HepG2 (cell line): ENCODE results near the gene FIBP. TPM values are rescaled to one million over a fixed set of nuclear protein-coding genes. Genes with fewer than 3 reads are reported as not detected.

Source experiments
- AGO2 ChIP-seq: fragments of 200-400 bp; formaldehyde crosslinking; optimal IDR thresholded peaks from 2 replicates; pipeline ENCODE3; 2017; ENCODE audit warnings: mild to moderate bottlenecking, low read depth, low read length, moderate library complexity
- AKAP8 ChIP-seq: sonication (generic); formaldehyde crosslinking; IDR thresholded peaks from 2 replicates; pipeline ENCODE4 v1.5.1; 2020; ENCODE audit warnings: mild to moderate bottlenecking, missing genetic modification reagents
- DNMT1 ChIP-seq: sonication (generic); formaldehyde crosslinking; IDR thresholded peaks from 2 replicates; pipeline ENCODE4 v1.5.1; 2020; ENCODE audit warnings: mild to moderate bottlenecking, missing genetic modification reagents
- DNMT3B ChIP-seq: conservative IDR thresholded peaks from 2 replicates; pipeline ENCODE4 v1.6.1; 2016; ENCODE audit warnings: missing biosample characterization, control low read depth
- HMG20A ChIP-seq: IDR thresholded peaks from 2 replicates; pipeline ENCODE4 v1.6.1; 2016; ENCODE audit warnings: borderline replicate concordance
- JUND ChIP-seq: sonication (generic); formaldehyde crosslinking; IDR thresholded peaks from 2 replicates; pipeline ENCODE4 v1.8.0; 2022; ENCODE audit warnings: mild to moderate bottlenecking, missing genetic modification reagents
- KLF6 ChIP-seq: IDR thresholded peaks from 2 replicates; pipeline ENCODE4 v1.8.0; 2016; ENCODE audit warnings: missing biosample characterization, missing genetic modification reagents
- MTA3 ChIP-seq: sonication (generic); formaldehyde crosslinking; IDR thresholded peaks from 2 replicates; pipeline ENCODE4 v1.4.0; 2020; ENCODE audit warnings: missing genetic modification reagents
- POLR2G ChIP-seq: fragments of 200-400 bp; formaldehyde crosslinking; IDR thresholded peaks from 2 replicates; pipeline ENCODE4 v1.6.1; 2018; ENCODE audit warnings: mild to moderate bottlenecking, low read depth, low read length, moderate library complexity
- RCOR2 ChIP-seq: IDR thresholded peaks from 2 replicates; pipeline ENCODE4 v1.6.1; 2016; ENCODE audit warnings: missing biosample characterization, missing genetic modification reagents
- SKI ChIP-seq: fragments of 450-650 bp; IDR thresholded peaks from one replicate; pipeline ENCODE4 v1.6.1; 2018; ENCODE audit warnings: mild to moderate bottlenecking; ENCODE audit not compliant: partially characterized antibody
- TBP ChIP-seq: sonication (generic); formaldehyde crosslinking; IDR thresholded peaks from 2 replicates; pipeline ENCODE4 v1.5.0; 2020; ENCODE audit warnings: missing genetic modification reagents
- TBX3 ChIP-seq: fragments of 450-650 bp; IDR thresholded peaks from 2 replicates; pipeline ENCODE4 v1.6.1; 2017; ENCODE audit warnings: antibody characterized with exemption, mild to moderate bottlenecking, inconsistent platforms, borderline replicate concordance
- ZFP91 ChIP-seq: sonication (generic); formaldehyde crosslinking; IDR thresholded peaks from 2 replicates; pipeline ENCODE4 v1.9.0; 2022; ENCODE audit warnings: missing genetic modification reagents, mild to moderate bottlenecking, borderline replicate concordance
- ZNF350 ChIP-seq: sonication (generic); formaldehyde crosslinking; IDR thresholded peaks from 2 replicates; pipeline ENCODE4 v1.4.0; 2020; ENCODE audit warnings: mild to moderate bottlenecking, low read depth, missing genetic modification reagents, borderline replicate concordance
- ZNF432 ChIP-seq: sonication (generic); formaldehyde crosslinking; IDR thresholded peaks from 2 replicates; pipeline ENCODE4 v1.5.0; 2020; ENCODE audit warnings: missing genetic modification reagents, mild to moderate bottlenecking, borderline replicate concordance
- ZNF672 ChIP-seq: sonication (generic); formaldehyde crosslinking; IDR thresholded peaks from 2 replicates; pipeline ENCODE4 v1.8.1; 2022; ENCODE audit warnings: missing genetic modification reagents
- polyA plus RNA-seq, 8 experiments: library from polyadenylated mRNA; depleted of rRNA in 3 of 8; stranded (reverse) in 7 of 8; unstranded in 1 of 8; fragments of >200 nt; fragmentation: Illumina TruSeq in 4 of 8; extraction: Trizol in 4 of 8; gene quantifications; 2 replicates each; pipeline versions ENCODE4 v1.2.1 to v1.2.3, GENCODE V29; 2011 to 2016; ENCODE audit warnings: low read depth in 4 of 8, missing spikeins in 1 of 8, mixed read lengths in 1 of 8; ENCODE audit not compliant: insufficient read depth in 1 of 8
- total RNA-seq, 5 experiments: library from RNA; depleted of rRNA; stranded (reverse); fragments of >200 nt; fragmentation: Illumina TruSeq; extraction: Trizol; gene quantifications; 2 replicates each; pipeline ENCODE4 v1.2.3, GENCODE V29; 2016; ENCODE audit warnings: low read depth in 1 of 5
- TF ChIP-seq, protein P1 (sequence below): sonication (generic); formaldehyde crosslinking; IDR thresholded peaks from 2 replicates; pipeline ENCODE4 v1.5.0; 2020; ENCODE audit warnings: mild to moderate bottlenecking, missing genetic modification reagents, borderline replicate concordance
- TF ChIP-seq, protein P2 (sequence below), 2 experiments: sonication (generic) in 1 of 2; formaldehyde crosslinking in 1 of 2; IDR thresholded peaks; 2 replicates each; pipeline versions ENCODE4 v1.6.1 to v1.9.0; 2014 to 2022; ENCODE audit warnings: antibody characterized with exemption in 1 of 2, borderline replicate concordance in 1 of 2, inconsistent platforms in 1 of 2, low read depth in 1 of 2, missing genetic modification reagents in 1 of 2

Gene FIBP
- total and polyA plus RNA-seq, 2 of the 13 experiments (the other 11 are each of a cell fraction or from before 2014, with no cell fraction given) = 42.9 to 62.1 TPM

DNA sequence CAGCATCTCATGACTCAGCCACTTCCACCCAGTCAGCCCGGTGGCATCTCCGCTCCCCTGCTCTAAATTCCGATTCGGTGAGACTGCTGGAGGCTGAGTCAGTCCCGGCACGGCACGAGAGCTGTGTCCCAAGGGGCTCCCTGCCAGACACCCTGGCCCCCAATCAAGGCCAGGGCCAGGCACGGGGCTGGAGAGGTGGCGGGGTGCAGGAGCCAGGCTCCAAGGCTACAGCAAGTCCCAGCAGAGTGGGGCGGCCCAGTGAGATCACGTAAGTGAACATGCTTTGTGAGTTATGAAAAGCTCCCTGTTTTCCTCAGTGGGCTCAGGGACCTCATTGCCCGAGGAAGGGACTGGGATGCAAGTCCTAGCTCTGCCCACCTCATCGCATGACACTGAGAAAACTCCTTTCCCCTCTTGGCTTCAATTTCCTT is 27.6 kb upstream of the FIBP start (continued):
- no peak for TF ChIP-seq ZFP91 (CRISPR knock-in tag)
- no peak for TF ChIP-seq ZNF432 (CRISPR knock-in tag)
- no peak for TF ChIP-seq JUND (CRISPR knock-in tag)
- no peak for TF ChIP-seq RCOR2 (CRISPR knock-in tag)
- peak; percentile 62; the same call in 1 of the 2 replicates for TF ChIP-seq TBX3
- TF ChIP-seq TBP (CRISPR knock-in tag) = no peak
- TF ChIP-seq KLF6 (CRISPR knock-in tag) = no peak
- no peak for TF ChIP-seq MTA3 (CRISPR knock-in tag)
- peak; percentile 42 for TF ChIP-seq SKI
- peak; percentile 15; the same call in 1 of the 2 replicates for TF ChIP-seq HMG20A (CRISPR knock-in tag)
- peak; percentile 60 for TF ChIP-seq AKAP8
- peak; percentile 27; the same call in 1 of the 2 replicates for TF ChIP-seq POLR2G
- no peak for TF ChIP-seq ZNF672 (CRISPR knock-in tag)
- 0 out of 2 replicates have a peak, but pooled peaks have one; percentile 48 for TF ChIP-seq DNMT3B (CRISPR knock-in tag)
- TF ChIP-seq, protein P1, sequence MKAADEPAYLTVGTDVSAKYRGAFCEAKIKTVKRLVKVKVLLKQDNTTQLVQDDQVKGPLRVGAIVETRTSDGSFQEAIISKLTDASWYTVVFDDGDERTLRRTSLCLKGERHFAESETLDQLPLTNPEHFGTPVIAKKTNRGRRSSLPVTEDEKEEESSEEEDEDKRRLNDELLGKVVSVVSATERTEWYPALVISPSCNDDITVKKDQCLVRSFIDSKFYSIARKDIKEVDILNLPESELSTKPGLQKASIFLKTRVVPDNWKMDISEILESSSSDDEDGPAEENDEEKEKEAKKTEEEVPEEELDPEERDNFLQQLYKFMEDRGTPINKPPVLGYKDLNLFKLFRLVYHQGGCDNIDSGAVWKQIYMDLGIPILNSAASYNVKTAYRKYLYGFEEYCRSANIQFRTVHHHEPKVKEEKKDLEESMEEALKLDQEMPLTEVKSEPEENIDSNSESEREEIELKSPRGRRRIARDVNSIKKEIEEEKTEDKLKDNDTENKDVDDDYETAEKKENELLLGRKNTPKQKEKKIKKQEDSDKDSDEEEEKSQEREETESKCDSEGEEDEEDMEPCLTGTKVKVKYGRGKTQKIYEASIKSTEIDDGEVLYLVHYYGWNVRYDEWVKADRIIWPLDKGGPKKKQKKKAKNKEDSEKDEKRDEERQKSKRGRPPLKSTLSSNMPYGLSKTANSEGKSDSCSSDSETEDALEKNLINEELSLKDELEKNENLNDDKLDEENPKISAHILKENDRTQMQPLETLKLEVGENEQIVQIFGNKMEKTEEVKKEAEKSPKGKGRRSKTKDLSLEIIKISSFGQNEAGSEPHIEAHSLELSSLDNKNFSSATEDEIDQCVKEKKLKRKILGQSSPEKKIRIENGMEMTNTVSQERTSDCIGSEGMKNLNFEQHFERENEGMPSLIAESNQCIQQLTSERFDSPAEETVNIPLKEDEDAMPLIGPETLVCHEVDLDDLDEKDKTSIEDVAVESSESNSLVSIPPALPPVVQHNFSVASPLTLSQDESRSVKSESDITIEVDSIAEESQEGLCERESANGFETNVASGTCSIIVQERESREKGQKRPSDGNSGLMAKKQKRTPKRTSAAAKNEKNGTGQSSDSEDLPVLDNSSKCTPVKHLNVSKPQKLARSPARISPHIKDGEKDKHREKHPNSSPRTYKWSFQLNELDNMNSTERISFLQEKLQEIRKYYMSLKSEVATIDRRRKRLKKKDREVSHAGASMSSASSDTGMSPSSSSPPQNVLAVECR (CRISPR knock-in tag) = peak; percentile 18; the same call in 1 of the 2 replicates
- peak; percentile 93 for TF ChIP-seq AGO2
- 0 out of 2 replicates have a peak, but pooled peaks have one; percentile 28 for TF ChIP-seq ZNF350 (CRISPR knock-in tag)
- TF ChIP-seq, protein P2, sequence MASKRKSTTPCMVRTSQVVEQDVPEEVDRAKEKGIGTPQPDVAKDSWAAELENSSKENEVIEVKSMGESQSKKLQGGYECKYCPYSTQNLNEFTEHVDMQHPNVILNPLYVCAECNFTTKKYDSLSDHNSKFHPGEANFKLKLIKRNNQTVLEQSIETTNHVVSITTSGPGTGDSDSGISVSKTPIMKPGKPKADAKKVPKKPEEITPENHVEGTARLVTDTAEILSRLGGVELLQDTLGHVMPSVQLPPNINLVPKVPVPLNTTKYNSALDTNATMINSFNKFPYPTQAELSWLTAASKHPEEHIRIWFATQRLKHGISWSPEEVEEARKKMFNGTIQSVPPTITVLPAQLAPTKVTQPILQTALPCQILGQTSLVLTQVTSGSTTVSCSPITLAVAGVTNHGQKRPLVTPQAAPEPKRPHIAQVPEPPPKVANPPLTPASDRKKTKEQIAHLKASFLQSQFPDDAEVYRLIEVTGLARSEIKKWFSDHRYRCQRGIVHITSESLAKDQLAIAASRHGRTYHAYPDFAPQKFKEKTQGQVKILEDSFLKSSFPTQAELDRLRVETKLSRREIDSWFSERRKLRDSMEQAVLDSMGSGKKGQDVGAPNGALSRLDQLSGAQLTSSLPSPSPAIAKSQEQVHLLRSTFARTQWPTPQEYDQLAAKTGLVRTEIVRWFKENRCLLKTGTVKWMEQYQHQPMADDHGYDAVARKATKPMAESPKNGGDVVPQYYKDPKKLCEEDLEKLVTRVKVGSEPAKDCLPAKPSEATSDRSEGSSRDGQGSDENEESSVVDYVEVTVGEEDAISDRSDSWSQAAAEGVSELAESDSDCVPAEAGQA (IDR thresholded peaks at IDR 0.05; ENCODE audit: low read depth) = no peak
- TF ChIP-seq, protein P2 (CRISPR knock-in tag; IDR thresholded peaks at IDR 0.05; ENCODE audit: borderline replicate concordance) = no peak
- no peak for TF ChIP-seq DNMT1 (CRISPR knock-in tag)
